ENCODE measurements around the gene CCDC85B. TPM values are rescaled to one million over a fixed set of nuclear protein-coding genes. Genes with fewer than 3 reads are reported as not detected.

Gene CCDC85B
- total RNA-seq, 1 experiment from 2014 or later: 20.8 TPM

DNA sequence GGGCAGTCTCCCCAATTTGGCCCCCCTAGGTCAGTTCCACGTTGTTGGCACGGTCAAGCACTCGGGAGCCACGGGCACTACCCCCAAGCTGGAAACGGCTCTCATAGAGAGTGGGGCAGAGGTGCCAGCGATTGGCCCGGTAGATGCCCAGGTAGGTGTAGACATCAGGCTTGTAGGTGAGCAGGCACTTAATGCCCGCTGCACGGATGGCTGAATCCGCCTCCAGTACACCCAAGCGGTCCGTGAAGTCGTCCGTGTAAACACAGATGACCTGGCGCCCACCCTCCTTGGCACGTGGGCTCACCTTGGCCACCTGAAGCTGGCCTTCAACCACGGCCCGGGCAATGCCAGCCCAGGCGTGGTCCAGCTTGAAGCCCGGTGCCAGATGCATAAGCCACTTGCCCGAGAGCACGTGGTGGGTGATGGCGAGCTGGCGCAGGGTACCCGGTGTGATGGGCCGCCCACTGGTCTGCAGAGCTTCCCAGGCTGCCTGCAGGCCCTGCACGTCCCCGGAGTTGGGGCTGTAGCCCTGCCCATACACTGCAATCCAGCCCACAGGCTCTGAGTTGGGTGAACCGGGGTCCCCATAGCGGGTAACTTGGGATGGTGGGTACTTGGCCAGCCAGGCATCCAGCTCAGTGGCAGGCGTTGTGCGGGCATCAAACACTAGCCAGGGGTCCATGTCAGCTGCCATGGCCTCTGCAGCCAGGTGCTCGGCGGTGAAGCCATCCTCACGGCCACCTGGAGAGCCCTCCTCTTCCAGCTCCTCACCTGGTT is 27.1 kb downstream of the CCDC85B start:
- intact Hi-C loops (cut with micrococcal nuclease): loop anchor here (5.0 kb wide), 1 partner anchor 255 kb away; the partner anchor contains the start of gene RELA
- no peaks in the 10 kb centered on the region for H3K27me3 Mint-ChIP-seq (ENCODE audit: insufficient read depth, unreplicated experiment)
- TF ChIP-seq, protein P1, sequence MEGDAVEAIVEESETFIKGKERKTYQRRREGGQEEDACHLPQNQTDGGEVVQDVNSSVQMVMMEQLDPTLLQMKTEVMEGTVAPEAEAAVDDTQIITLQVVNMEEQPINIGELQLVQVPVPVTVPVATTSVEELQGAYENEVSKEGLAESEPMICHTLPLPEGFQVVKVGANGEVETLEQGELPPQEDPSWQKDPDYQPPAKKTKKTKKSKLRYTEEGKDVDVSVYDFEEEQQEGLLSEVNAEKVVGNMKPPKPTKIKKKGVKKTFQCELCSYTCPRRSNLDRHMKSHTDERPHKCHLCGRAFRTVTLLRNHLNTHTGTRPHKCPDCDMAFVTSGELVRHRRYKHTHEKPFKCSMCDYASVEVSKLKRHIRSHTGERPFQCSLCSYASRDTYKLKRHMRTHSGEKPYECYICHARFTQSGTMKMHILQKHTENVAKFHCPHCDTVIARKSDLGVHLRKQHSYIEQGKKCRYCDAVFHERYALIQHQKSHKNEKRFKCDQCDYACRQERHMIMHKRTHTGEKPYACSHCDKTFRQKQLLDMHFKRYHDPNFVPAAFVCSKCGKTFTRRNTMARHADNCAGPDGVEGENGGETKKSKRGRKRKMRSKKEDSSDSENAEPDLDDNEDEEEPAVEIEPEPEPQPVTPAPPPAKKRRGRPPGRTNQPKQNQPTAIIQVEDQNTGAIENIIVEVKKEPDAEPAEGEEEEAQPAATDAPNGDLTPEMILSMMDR (IDR thresholded peaks at IDR 0.05; ENCODE audit: unreplicated experiment): no peak
- peaks cover 37% of the 10 kb centered on the region for H3K4me1 Mint-ChIP-seq (ENCODE audit: insufficient read depth, unreplicated experiment)
- ChIA-PET POLR2A (interaction anchor here (0.6 to 2.7 kb wide), 13 partner anchors 12 to 863 kb away, joined by 3 to 46 read pairs (median 5); partner anchors contain the start of genes BANF1, CCDC85B, CFL1 and FIBP), CTCF (interaction anchor here (0.9 to 2.2 kb wide), 4 partner anchors 20 to 30 kb away, joined by 3 to 11 read pairs (median 6); partner anchors contain the start of genes CCDC85B and FIBP)
- no peak for DNase-seq (ENCODE audit: unreplicated experiment)
- H3K4me3 Mint-ChIP-seq (ENCODE audit: unreplicated experiment): peak overlapping the region; percentile 89
- peak overlapping the region; percentile 86 for H3K27ac Mint-ChIP-seq (ENCODE audit: low read depth, unreplicated experiment)
- BruUV-seq (replicated peaks): no TSS peak
- H3K9me3 Mint-ChIP-seq (ENCODE audit: unreplicated experiment): no peaks in the 10 kb centered on the region
- peaks cover 10% of the 10 kb centered on the region for H3K36me3 Mint-ChIP-seq (ENCODE audit: insufficient read depth, unreplicated experiment)

DNA sequence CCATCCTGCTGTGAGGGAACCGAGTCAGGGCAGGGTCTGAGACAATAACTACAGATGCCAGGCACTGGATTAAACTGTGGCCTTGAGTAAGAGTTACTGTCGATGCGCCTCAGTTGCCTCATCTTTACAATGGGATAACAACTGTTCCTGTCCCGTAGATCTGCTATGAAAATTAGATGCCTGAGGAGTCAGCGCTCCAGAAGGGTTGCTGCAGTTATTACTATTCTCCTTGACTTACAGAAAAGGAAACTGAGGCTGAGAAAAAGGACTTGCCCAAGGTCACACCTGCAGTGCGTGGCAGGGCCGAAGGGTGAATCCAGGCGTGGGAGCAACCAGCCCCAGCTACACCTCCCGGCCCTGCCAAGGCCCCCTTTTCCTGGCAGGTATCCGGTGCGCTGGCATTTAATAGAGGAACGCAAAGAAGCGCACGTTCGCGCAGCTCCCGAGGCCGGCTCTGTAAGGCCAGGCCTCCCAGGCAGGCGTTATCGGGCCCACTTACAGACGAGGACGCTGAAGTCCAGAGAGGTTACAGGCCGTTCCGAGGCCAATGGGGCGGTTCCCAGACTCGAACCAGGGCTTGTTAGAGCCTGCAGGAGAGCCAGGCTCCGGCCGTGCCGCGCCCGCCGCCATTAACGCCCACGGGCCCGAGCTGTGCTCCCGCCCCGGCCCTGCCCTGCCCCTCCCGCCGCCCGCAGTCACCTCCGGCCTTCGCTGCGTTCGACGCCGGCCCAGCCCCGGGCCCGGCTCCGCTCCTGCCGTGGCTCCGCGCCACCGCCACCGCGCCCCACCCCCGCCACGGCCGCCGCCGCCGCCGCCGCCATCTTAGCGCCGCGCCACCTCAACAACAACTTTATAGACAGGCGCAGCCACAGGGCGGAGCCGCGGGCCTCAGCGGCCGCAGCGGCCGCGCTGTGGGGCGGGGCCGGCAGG is 28.0 kb downstream of the CCDC85B start, which contains the start of gene C11orf68:
Gene C11orf68 (minus strand): TSS at position 852 of the 930 bp plus-strand sequence. CDS start 31 bp downstream, at position 821.
- no peaks in the 10 kb centered on the region for H3K9me3 Mint-ChIP-seq (ENCODE audit: unreplicated experiment)
- intact Hi-C loops (cut with micrococcal nuclease): loop anchor here (1.0 to 5.0 kb wide), 2 partner anchors 71 to 256 kb away; partner anchors contain the start of gene RELA
- H3K27me3 Mint-ChIP-seq (ENCODE audit: insufficient read depth, unreplicated experiment): no peaks in the 10 kb centered on the region
- CTCF ChIA-PET: interaction anchor here (0.9 to 1.2 kb wide), 3 partner anchors 21 to 31 kb away, joined by 3 to 6 read pairs (median 5); partner anchors contain the start of gene CCDC85B
- POLR2A ChIA-PET: interaction anchor here (0.8 to 2.5 kb wide), 12 partner anchors 13 to 371 kb away, joined by 3 to 46 read pairs (median 5); partner anchors contain the start of genes BANF1, CCDC85B, CFL1 and FIBP
- peak; percentile 37 for DNase-seq (ENCODE audit: unreplicated experiment)
- peak within 1 kb of the TSS; percentile 81 for H3K27ac Mint-ChIP-seq (ENCODE audit: low read depth, unreplicated experiment)
- TF ChIP-seq, protein P1 (IDR thresholded peaks at IDR 0.05; ENCODE audit: unreplicated experiment): no peak
- peaks cover 14% of the 10 kb centered on the region for H3K36me3 Mint-ChIP-seq (ENCODE audit: insufficient read depth, unreplicated experiment)
- TSS peak; percentile 49 for BruUV-seq (replicated peaks)
- H3K4me3 Mint-ChIP-seq (ENCODE audit: unreplicated experiment): peak within 1 kb of the TSS; percentile 89
- H3K4me1 Mint-ChIP-seq (ENCODE audit: insufficient read depth, unreplicated experiment): peaks cover 37% of the 10 kb centered on the region

DNA sequence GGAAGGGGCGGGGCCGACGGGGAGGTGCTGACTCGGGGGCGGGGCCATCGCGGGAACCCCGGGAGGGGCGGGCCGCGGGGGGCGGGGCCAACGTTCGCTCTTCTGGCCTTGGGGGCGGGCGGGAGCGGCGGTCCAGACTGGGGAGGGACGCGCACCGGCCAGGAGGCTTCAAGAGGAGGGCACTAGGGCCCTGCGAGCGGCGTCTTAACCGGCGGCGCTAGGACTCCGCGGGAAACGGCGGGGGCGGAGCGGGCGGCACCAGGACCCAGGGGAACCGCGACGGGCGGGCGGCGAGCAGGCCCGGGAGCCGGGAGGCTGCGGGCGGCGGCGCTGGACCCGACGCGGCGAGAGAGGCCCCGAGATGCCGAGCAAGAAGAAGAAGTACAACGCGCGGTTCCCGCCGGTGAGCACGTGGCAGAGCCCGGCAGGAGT is 28.7 kb downstream of the CCDC85B start, which contains the start of gene DRAP1:
Gene DRAP1 (plus strand): TSS at position 286 of the 432 bp plus-strand sequence. CDS start 76 bp downstream, at position 362.
- Mint-ChIP-seq H3K9me3 (ENCODE audit: unreplicated experiment) (no peaks in the 10 kb centered on the region), H3K27me3 (ENCODE audit: insufficient read depth, unreplicated experiment) (no peaks in the 10 kb centered on the region), H3K4me1 (ENCODE audit: insufficient read depth, unreplicated experiment) (peaks cover 37% of the 10 kb centered on the region), H3K4me3 (ENCODE audit: unreplicated experiment) (peak within 1 kb of the TSS; percentile 89), H3K27ac (ENCODE audit: low read depth, unreplicated experiment) (peak within 1 kb of the TSS; percentile 81), H3K36me3 (ENCODE audit: insufficient read depth, unreplicated experiment) (peaks cover 14% of the 10 kb centered on the region)
- no TSS peak for BruUV-seq (replicated peaks)
- TF ChIP-seq, protein P1 (IDR thresholded peaks at IDR 0.05; ENCODE audit: unreplicated experiment): no peak
- intact Hi-C loops (cut with micrococcal nuclease): loop anchor here (1.0 to 5.0 kb wide), 2 partner anchors 70 to 257 kb away; partner anchors contain the start of gene RELA
- DNase-seq (ENCODE audit: unreplicated experiment): peak; percentile 97
- POLR2A ChIA-PET: interaction anchor here (0.6 to 2.8 kb wide), 16 partner anchors 13 to 1259 kb away, joined by 3 to 46 read pairs (median 8); partner anchors contain the start of genes BANF1, CCDC85B, CFL1 and FIBP
- CTCF ChIA-PET: no interaction called here

Data from MCF 10A (cell line).